HEK293 (cell line): ENCODE data around the gene IFT52.

ENCODE experiments used
- MEIS1 ChIP-seq: sonication (generic); formaldehyde crosslinking; IDR thresholded peaks from 2 replicates; pipeline ENCODE4 v1.8.1; 2022; ENCODE audit warnings: missing genetic modification reagents, mild to moderate bottlenecking, borderline replicate concordance
- ZNF768 ChIP-seq: fragments of 450-650 bp; formaldehyde crosslinking; IDR thresholded peaks from 2 replicates; pipeline ENCODE4 v1.5.1; 2018; ENCODE audit warnings: missing biosample characterization, mild to moderate bottlenecking, missing genetic modification characterization

DNA sequence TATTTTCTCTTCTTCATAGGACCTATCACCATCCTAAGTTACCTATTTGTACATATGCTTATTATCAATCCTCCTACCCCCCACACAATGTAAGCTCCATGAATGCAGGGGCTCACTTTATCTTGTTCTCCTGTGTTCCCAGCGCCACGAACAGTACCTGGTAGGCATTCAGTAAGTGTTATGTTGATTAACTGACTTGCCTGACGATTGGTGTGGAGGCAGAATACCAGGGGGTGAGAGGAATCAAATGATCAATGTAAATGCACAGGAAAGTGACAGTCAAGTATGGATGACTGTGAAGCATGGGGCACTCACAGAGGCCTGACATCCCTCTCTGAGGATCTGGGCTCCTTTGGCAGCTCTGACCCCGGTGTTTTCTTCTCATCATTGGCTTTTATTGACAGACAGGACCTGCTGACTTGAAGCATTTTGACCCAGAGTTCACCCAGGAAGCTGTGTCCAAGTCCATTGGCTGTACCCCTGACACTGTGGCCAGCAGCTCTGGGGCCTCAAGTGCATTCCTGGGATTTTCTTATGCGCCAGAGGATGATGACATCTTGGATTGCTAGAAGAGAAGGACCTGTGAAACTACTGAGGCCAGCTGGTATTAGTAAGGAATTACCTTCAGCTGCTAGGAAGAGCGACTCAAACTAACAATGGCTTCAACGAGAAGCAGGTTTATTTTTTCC, 6.1 kb upstream of the IFT52 start:
- TF ChIP-seq ZNF768 (tag by site-specific recombination) = no peak
- no peak for TF ChIP-seq MEIS1 (CRISPR knock-in tag)
